HT1080 (cell line): ENCODE measurements around the gene SUPT16H. TPM values are rescaled to one million over a fixed set of nuclear protein-coding genes. Genes with fewer than 3 reads are reported as not detected.
"Not testable (repeated sequence)": the region's sequence is repeated elsewhere in the genome, so short reads cannot be mapped to it uniquely, and the experiment has no call there.

Experiments used
- DNase-seq: peaks from one replicate; pipeline ENCODE4 v3.0.0-alpha.2; 2015; ENCODE audit warnings: low read depth
- polyA plus RNA-seq, 2 experiments: library from polyadenylated mRNA; depleted of rRNA; stranded (reverse); fragments of >200 nt; gene quantifications; 2 replicates each; pipeline ENCODE4 v1.2.3, GENCODE V29; 2015
- total RNA-seq: library from RNA; depleted of rRNA; stranded (reverse); fragments of >200 nt; shearing (Covaris generic); gene quantifications from 2 replicates; pipeline ENCODE4 v1.2.3, GENCODE V29; 2014; rRNA removed

The SUPT16H gene
- total RNA-seq = 112 and 124 TPM in 2 replicates
- polyA plus RNA-seq (2015; cell fraction: cytosol; rRNA removed) = 101 and 107 TPM in 2 replicates
- 231 and 245 TPM in 2 replicates for polyA plus RNA-seq (2015; cell fraction: nucleus; rRNA removed)

- DNase-seq = peak; percentile 97
These were observed at the start of gene SUPT16H for GRCh38 chr14:21383848-21384493. SUPT16H (minus strand) TSS chr14:21384019; CDS start chr14:21383927, 92 bp downstream.

GRCh38 chr14:21431126-21431525 lies 47.3 kb upstream of the SUPT16H start:
- no peak for DNase-seq

- no peak for DNase-seq
These were observed 45.1 kb upstream of the SUPT16H start for GRCh38 chr14:21428930-21429329.

GRCh38 chr14:21426692-21427091 lies 42.9 kb upstream of the SUPT16H start:
- no peak for DNase-seq

GRCh38 chr14:21419528-21419927 lies 35.7 kb upstream of the SUPT16H start:
- DNase-seq = no peak

- no peak for DNase-seq
These were observed 31.5 kb upstream of the SUPT16H start for GRCh38 chr14:21415329-21415728.

GRCh38 chr14:21414137-21414631 lies 30.4 kb upstream of the SUPT16H start:
- no peak for DNase-seq

GRCh38 chr14:21408147-21408546 lies 24.3 kb upstream of the SUPT16H start:
- DNase-seq = peak; percentile 69

- DNase-seq = no peak
These were observed 22.4 kb upstream of the SUPT16H start for GRCh38 chr14:21406213-21406612.

GRCh38 chr14:21405097-21405496 lies 21.3 kb upstream of the SUPT16H start:
- DNase-seq = peak; percentile 11

GRCh38 chr14:21399311-21399870 lies 15.6 kb upstream of the SUPT16H start:
- no peak for DNase-seq

GRCh38 chr14:21398901-21399300 lies 15.1 kb upstream of the SUPT16H start:
- no peak for DNase-seq

GRCh38 chr14:21395450-21395849 lies 11.6 kb upstream of the SUPT16H start:
- no peak for DNase-seq

- no peak for DNase-seq
These were observed 1.5 kb upstream of the SUPT16H start for GRCh38 chr14:21385188-21385904.

- DNase-seq = no peak
These were observed 654 bp upstream of the SUPT16H start for GRCh38 chr14:21384494-21384851.

- DNase-seq = peak; percentile 54
These were observed 652 bp downstream of the SUPT16H start for GRCh38 chr14:21382886-21383847.

- no peak for DNase-seq
These were observed 1.7 kb downstream of the SUPT16H start for GRCh38 chr14:21382095-21382494.

- no peak for DNase-seq
These were observed 4.5 kb downstream of the SUPT16H start for GRCh38 chr14:21379338-21379737.

GRCh38 chr14:21373980-21374379 lies 9.8 kb downstream of the SUPT16H start:
- DNase-seq = no peak

GRCh38 chr14:21372814-21373213 lies 11.0 kb downstream of the SUPT16H start:
- not testable (repeated sequence) for DNase-seq
